SJCRH30 (cell line): ENCODE results near the gene WNT6. TPM values are rescaled to one million over a fixed set of nuclear protein-coding genes. Genes with fewer than 3 reads are reported as not detected.

ENCODE experiments used
- total RNA-seq: library from RNA; depleted of rRNA; stranded (reverse); fragments of >200 nt; shearing (Covaris generic); gene quantifications from 2 replicates; pipeline ENCODE4 v1.2.3, GENCODE V29; 2014; rRNA removed

The WNT6 gene
- total RNA-seq, 1 experiment from 2014 or later, result 0.10 TPM

Other genes starting within 250 kb of the WNT6 start
- 14.6 and 15.0 TPM in 2 replicates for gene ZNF142, start 200.2 kb upstream of the WNT6 start, total RNA-seq
- gene BCS1L, start 200.1 kb upstream of the WNT6 start, total RNA-seq, result 33.7 and 34.6 TPM in 2 replicates
- 18.5 and 22.6 TPM in 2 replicates for gene RNF25, start 187.8 kb upstream of the WNT6 start, total RNA-seq
- gene STK36, start 187.7 kb upstream of the WNT6 start, total RNA-seq, result 11.2 and 14.9 TPM in 2 replicates
- 52.1 and 60.8 TPM in 2 replicates for gene TTLL4, start 149.0 kb upstream of the WNT6 start, total RNA-seq
- gene CYP27A1, start 77.7 kb upstream of the WNT6 start, total RNA-seq, result 3.2 and 3.6 TPM in 2 replicates
- 0.13 and 0.16 TPM in 2 replicates for gene PRKAG3, start 28.0 kb upstream of the WNT6 start, total RNA-seq
- gene WNT10A, start 21.0 kb downstream of the WNT6 start, total RNA-seq, result 0.10 and 0.28 TPM in 2 replicates
- 0.14 TPM in 1 of 2 replicates, not detected in the other for gene CDK5R2, start 99.9 kb downstream of the WNT6 start, total RNA-seq
- not detected in 2 replicates for gene FEV, start 125.4 kb downstream of the WNT6 start, total RNA-seq
- gene CRYBA2, start 133.6 kb downstream of the WNT6 start, total RNA-seq, result 0.15 TPM in 1 of 2 replicates, not detected in the other
- not detected in 2 replicates for gene CFAP65, start 181.7 kb downstream of the WNT6 start, total RNA-seq
- gene IHH, start 201.1 kb downstream of the WNT6 start, total RNA-seq, result 0.10 TPM in 1 of 2 replicates, not detected in the other